IMR-90 (cell line): ENCODE data around the gene ADRA2A. TPM values are rescaled to one million over a fixed set of nuclear protein-coding genes. Genes with fewer than 3 reads are reported as not detected.

Experiments
- ATAC-seq: fragments of 200-7000 bp; cut with Tn5 transposase; 2 replicates; pipeline ENCODE4 v1.9.1; 2020; ENCODE audit warnings: low read depth, mild to moderate bottlenecking, moderate library complexity
- BruUV-seq: library from RNA; stranded (reverse); fragments of 400-500 nt; replicated peaks from 2 replicates; lab custom pipeline; 2021; lab: Mats Ljungman, UMichigan
- CTCF ChIA-PET: fragments of 300-600 bp; formaldehyde crosslinking; extraction: SDS; loops from one replicate; lab custom pipeline; 2021; ENCODE audit warnings: antibody characterized with exemption; lab: Yijun Ruan, JAX
- POLR2A ChIA-PET: fragments of 300-600 bp; sonication (Branson Sonifier 250); formaldehyde crosslinking; loops from one replicate; lab custom pipeline; 2022; ENCODE audit warnings: antibody characterized with exemption; ENCODE audit not compliant: unreplicated experiment; lab: Charles Lee
- DNase-seq: peaks from one replicate; pipeline ENCODE4 v3.0.0; 2013
- H2AFZ ChIP-seq: replicated peaks from 2 replicates; pipeline ENCODE3; 2013; ENCODE audit warnings: low read length, mild to moderate bottlenecking; ENCODE audit not compliant: poor library complexity
- H2AK5ac ChIP-seq: 2 replicates; pipeline ENCODE4 v1.6.1; 2013; ENCODE audit warnings: low read depth, low read length, inconsistent platforms
- H2AK9ac ChIP-seq: replicated peaks from 2 replicates; pipeline ENCODE3; 2013; ENCODE audit warnings: mild to moderate bottlenecking, low read depth, low read length, moderate library complexity; ENCODE audit not compliant: poor library complexity
- H2BK120ac ChIP-seq: 2 replicates; pipeline ENCODE4 v1.6.1; 2013; ENCODE audit warnings: low read depth, low read length, inconsistent platforms
- H2BK15ac ChIP-seq: 3 replicates; pipeline ENCODE4 v1.6.1; 2013; ENCODE audit warnings: low read depth, low read length, inconsistent platforms
- H2BK20ac ChIP-seq: 2 replicates; pipeline ENCODE4 v1.6.1; 2013; ENCODE audit warnings: low read depth, mild to moderate bottlenecking, inconsistent platforms, low read length, moderate library complexity
- H2BK5ac ChIP-seq: 2 replicates; pipeline ENCODE4 v1.6.1; 2013; ENCODE audit warnings: mild to moderate bottlenecking, low read depth, low read length, inconsistent platforms; ENCODE audit not compliant: poor library complexity, severe bottlenecking
- H3K14ac ChIP-seq: replicated peaks from 2 replicates; pipeline ENCODE4 v1.6.1; 2013; ENCODE audit warnings: low read depth, low read length, inconsistent platforms
- H3K18ac ChIP-seq: 2 replicates; pipeline ENCODE4 v1.6.1; 2013; ENCODE audit warnings: low read depth, low read length, control low read depth
- H3K23ac ChIP-seq: 2 replicates; pipeline ENCODE4 v1.6.1; 2013; ENCODE audit warnings: low read depth, low read length, inconsistent platforms
- H3K27ac ChIP-seq: 2 replicates; pipeline ENCODE4 v1.5.1; 2013; ENCODE audit warnings: mild to moderate bottlenecking, control low read depth, low read length; ENCODE audit not compliant: insufficient read depth
- H3K27me3 ChIP-seq: 2 replicates; pipeline ENCODE4 v1.6.1; 2013; ENCODE audit warnings: low read length; ENCODE audit not compliant: control insufficient read depth, insufficient read depth
- H3K36me3 ChIP-seq: 2 replicates; pipeline ENCODE4 v1.6.1; 2013; ENCODE audit warnings: low read length, mixed read lengths; ENCODE audit not compliant: control insufficient read depth, insufficient read depth
- H3K4ac ChIP-seq: 2 replicates; pipeline ENCODE4 v1.6.1; 2013; ENCODE audit warnings: low read depth, low read length, inconsistent platforms
- H3K4me1 ChIP-seq: 2 replicates; pipeline ENCODE4 v1.6.1; 2013; ENCODE audit warnings: low read length, mixed read lengths; ENCODE audit not compliant: control insufficient read depth, insufficient read depth
- H3K4me2 ChIP-seq: 2 replicates; pipeline ENCODE4 v1.6.1; 2013; ENCODE audit warnings: low read depth, mild to moderate bottlenecking, control low read depth, low read length, moderate library complexity
- H3K4me3 ChIP-seq: 2 replicates; pipeline ENCODE4 v1.5.1; 2013; ENCODE audit warnings: low read depth, mild to moderate bottlenecking, control low read depth, low read length, moderate library complexity; ENCODE audit not compliant: insufficient read depth
- H3K56ac ChIP-seq: 2 replicates; pipeline ENCODE4 v1.6.1; 2013; ENCODE audit warnings: low read length, inconsistent platforms; ENCODE audit not compliant: insufficient read depth; ENCODE audit errors: extremely low read depth
- H3K79me1 ChIP-seq, 2 experiments: 2 replicates each; pipeline ENCODE4 v1.6.1; 2013; ENCODE audit warnings: low read length in 2 of 2, inconsistent platforms in 1 of 2, low read depth in 1 of 2
- H3K9ac ChIP-seq: 2 replicates; pipeline ENCODE4 v1.6.1; 2013; ENCODE audit warnings: low read depth, low read length, control low read depth
- H3K9me1 ChIP-seq: 2 replicates; pipeline ENCODE4 v1.6.1; 2013; ENCODE audit warnings: low read length, inconsistent platforms; ENCODE audit not compliant: insufficient read depth
- H3K9me3 ChIP-seq: 2 replicates; pipeline ENCODE4 v1.6.1; 2013; ENCODE audit warnings: low read length; ENCODE audit not compliant: control insufficient read depth, insufficient read depth
- H4K20me1 ChIP-seq: 2 replicates; pipeline ENCODE4 v1.6.1; 2013; ENCODE audit warnings: low read length, inconsistent platforms; ENCODE audit not compliant: insufficient read depth
- H4K5ac ChIP-seq: 2 replicates; pipeline ENCODE4 v1.6.1; 2013; ENCODE audit warnings: mild to moderate bottlenecking, low read depth, low read length, control low read depth
- H4K8ac ChIP-seq, 2 experiments: 2 replicates each; pipeline ENCODE4 v1.6.1; 2013; ENCODE audit warnings: low read depth in 2 of 2, low read length in 2 of 2, control low read depth in 1 of 2, inconsistent platforms in 1 of 2
- H4K91ac ChIP-seq: 2 replicates; pipeline ENCODE4 v1.6.1; 2013; ENCODE audit warnings: low read depth, low read length, inconsistent platforms; ENCODE audit not compliant: insufficient read depth
- CEBPB ChIP-seq: IDR thresholded peaks from 2 replicates; pipeline ENCODE4 v1.6.1; 2012; ENCODE audit warnings: low read depth, low read length, improper control_type of control experiment
- CHD1 ChIP-seq: IDR thresholded peaks from 2 replicates; pipeline ENCODE4 v1.6.1; 2012; ENCODE audit warnings: low read depth, low read length, improper control_type of control experiment
- MAFK ChIP-seq: IDR thresholded peaks from 2 replicates; pipeline ENCODE4 v1.6.1; 2012; ENCODE audit warnings: low read depth, low read length, improper control_type of control experiment
- NFE2L2 ChIP-seq: fragments of 150-350 bp; IDR thresholded peaks from 2 replicates; pipeline ENCODE4 v1.6.1; 2016; ENCODE audit warnings: low read depth, mild to moderate bottlenecking, low read length
- POLR2A ChIP-seq: IDR thresholded peaks from 2 replicates; pipeline ENCODE4 v1.6.1; 2012; ENCODE audit warnings: mild to moderate bottlenecking, low read depth, low read length
- RAD21 ChIP-seq: IDR thresholded peaks from 2 replicates; pipeline ENCODE4 v1.6.1; 2012; ENCODE audit warnings: low read length, improper control_type of control experiment
- RCOR1 ChIP-seq: IDR thresholded peaks from 2 replicates; pipeline ENCODE4 v1.6.1; 2012; ENCODE audit warnings: mild to moderate bottlenecking, low read length, improper control_type of control experiment; ENCODE audit not compliant: insufficient replicate concordance
- RFX5 ChIP-seq: IDR thresholded peaks from 2 replicates; pipeline ENCODE4 v1.8.0; 2012; ENCODE audit warnings: low read depth, mild to moderate bottlenecking, low read length, moderate library complexity
- WGBS, 2 experiments: methylation state at CpG; one replicate each; pipeline versions ENCODE4 v1.1.5 to v1.1.7; 2013; ENCODE audit warnings: missing lambda C conversion rate in 2 of 2; ENCODE audit not compliant: insufficient read length in 1 of 2; ENCODE audit errors: extremely low coverage in 2 of 2; 5-methylcytosine and 5-hydroxymethylcytosine counted together
- dilution Hi-C: fragments of 300-500 bp; cut with HindIII; formaldehyde crosslinking; loops from one replicate; pipeline ENCODE4 v1.14.3; 2018; ENCODE audit warnings: low sequenced_read_pairs; ENCODE audit not compliant: unreplicated experiment
- in situ Hi-C: fragments of 300-500 bp; cut with MboI; formaldehyde crosslinking; loops from 3 replicates; pipeline ENCODE4 v1.14.3; 2019; ENCODE audit warnings: low sequenced_read_pairs, inconsistent platforms, mixed read lengths
- intact Hi-C: fragments of 100-400 bp; cut with micrococcal nuclease; formaldehyde crosslinking; loops from 2 replicates; pipeline ENCODE4 v1.10.0; 2022
- polyA plus RNA-seq, 3 experiments: library from polyadenylated mRNA; depleted of rRNA; stranded (reverse); fragments of >200 nt; gene quantifications; 2 replicates each; pipeline ENCODE4 v1.2.3, GENCODE V29; 2012; ENCODE audit warnings: low replicate concordance in 1 of 3
- total RNA-seq: library from RNA; depleted of rRNA; stranded (reverse); fragments of >200 nt; gene quantifications from 2 replicates; pipeline ENCODE4 v1.2.3, GENCODE V29; 2012
- TF ChIP-seq, protein P1 (sequence below): conservative IDR thresholded peaks from 2 replicates; pipeline ENCODE4 v1.5.1; 2012; ENCODE audit warnings: mild to moderate bottlenecking, low read depth, low read length, improper control_type of control experiment
- TF ChIP-seq, protein P2 (sequence below): fragments of 150-350 bp; IDR thresholded peaks from 2 replicates; pipeline ENCODE4 v1.6.1; 2017; ENCODE audit warnings: mild to moderate bottlenecking, antibody characterized with exemption, low read length, low read depth

Gene ADRA2A
- total and polyA plus RNA-seq, 2 of the 4 experiments (the other 2 are of a cell fraction): not detected

DNA sequence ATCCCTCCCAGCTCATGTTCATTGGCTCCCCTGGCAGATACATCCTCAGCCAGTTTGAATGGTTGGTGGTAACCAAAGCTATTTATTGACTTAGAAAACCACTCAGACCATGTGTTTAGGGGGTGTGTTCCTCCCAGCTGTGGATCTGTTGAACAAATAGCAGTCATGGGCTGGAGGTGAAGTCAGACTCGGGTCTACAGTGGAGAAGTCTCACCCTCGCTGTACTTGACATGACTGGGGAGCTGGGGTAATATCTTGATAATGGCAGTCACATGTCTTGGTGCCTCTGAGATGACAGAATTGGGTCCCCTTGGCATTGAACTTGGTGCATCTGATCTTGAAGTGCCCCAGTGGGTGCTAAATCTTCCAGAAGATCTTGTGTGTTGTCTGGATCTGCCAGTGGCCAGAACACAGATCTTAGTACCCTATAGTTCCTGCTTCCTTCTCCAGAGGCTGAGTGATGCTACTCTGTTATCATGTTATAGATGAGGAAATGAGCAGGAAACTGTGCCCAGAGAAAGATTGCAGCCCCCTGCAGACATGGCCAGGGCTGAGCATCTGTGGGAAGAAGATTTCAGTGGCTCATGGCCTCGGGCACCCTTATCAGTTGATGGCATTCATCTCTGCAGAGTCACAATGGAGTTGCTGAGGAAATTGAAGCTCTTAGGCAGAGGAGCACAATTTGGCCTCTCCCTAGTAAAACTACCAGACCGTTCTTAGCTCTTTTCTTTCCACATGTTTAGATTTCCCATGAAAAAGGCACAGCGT lies 50.4 kb downstream of the ADRA2A start:
- no TSS peak for BruUV-seq
- 17% methylated on average over 2 of the region's 5 CpGs; no CpG with 5 or more reads in 1 of the 2 experiments for whole genome bisulfite sequencing, 2 experiments
- Histone ChIP-seq H4K8ac (no peak overlapping the region), H2BK20ac (no peak overlapping the region), H3K14ac (no peak overlapping the region), H3K79me1 (no peaks in the 10 kb centered on the region), H3K9me1 (no peaks in the 10 kb centered on the region), H4K20me1 (no peaks in the 10 kb centered on the region), H2BK5ac (no peak overlapping the region), H2BK15ac (no peak overlapping the region), H4K91ac (no peak overlapping the region), H3K4me3 (no peak overlapping the region), H3K36me3 (no peaks in the 10 kb centered on the region), H3K27ac (no peak overlapping the region), H2AK5ac (no peak overlapping the region), H4K5ac (no peak overlapping the region), H2AK9ac (no peak overlapping the region), H3K4me1 (no peaks in the 10 kb centered on the region), H2AFZ (no peak overlapping the region), H3K4ac (no peak overlapping the region), H3K9ac (no peak overlapping the region), H3K18ac (no peak overlapping the region), H3K9me3 (no peaks in the 10 kb centered on the region), H3K23ac (no peak overlapping the region), H2BK120ac (no peak overlapping the region), H3K56ac (no peak overlapping the region), H3K4me2 (no peak overlapping the region), H3K27me3 (no peaks in the 10 kb centered on the region)
- intact Hi-C loops (no loop called here), in situ Hi-C loops (no loop called here), dilution Hi-C loops (no loop called here)
- TF ChIP-seq, protein P1, sequence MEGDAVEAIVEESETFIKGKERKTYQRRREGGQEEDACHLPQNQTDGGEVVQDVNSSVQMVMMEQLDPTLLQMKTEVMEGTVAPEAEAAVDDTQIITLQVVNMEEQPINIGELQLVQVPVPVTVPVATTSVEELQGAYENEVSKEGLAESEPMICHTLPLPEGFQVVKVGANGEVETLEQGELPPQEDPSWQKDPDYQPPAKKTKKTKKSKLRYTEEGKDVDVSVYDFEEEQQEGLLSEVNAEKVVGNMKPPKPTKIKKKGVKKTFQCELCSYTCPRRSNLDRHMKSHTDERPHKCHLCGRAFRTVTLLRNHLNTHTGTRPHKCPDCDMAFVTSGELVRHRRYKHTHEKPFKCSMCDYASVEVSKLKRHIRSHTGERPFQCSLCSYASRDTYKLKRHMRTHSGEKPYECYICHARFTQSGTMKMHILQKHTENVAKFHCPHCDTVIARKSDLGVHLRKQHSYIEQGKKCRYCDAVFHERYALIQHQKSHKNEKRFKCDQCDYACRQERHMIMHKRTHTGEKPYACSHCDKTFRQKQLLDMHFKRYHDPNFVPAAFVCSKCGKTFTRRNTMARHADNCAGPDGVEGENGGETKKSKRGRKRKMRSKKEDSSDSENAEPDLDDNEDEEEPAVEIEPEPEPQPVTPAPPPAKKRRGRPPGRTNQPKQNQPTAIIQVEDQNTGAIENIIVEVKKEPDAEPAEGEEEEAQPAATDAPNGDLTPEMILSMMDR: no peak
- TF ChIP-seq RFX5 (no peak), POLR2A (no peak), RCOR1 (no peak), MAFK (no peak), RAD21 (no peak), NFE2L2 (no peak), CEBPB (no peak), CHD1 (no peak)
- TF ChIP-seq, protein P2, sequence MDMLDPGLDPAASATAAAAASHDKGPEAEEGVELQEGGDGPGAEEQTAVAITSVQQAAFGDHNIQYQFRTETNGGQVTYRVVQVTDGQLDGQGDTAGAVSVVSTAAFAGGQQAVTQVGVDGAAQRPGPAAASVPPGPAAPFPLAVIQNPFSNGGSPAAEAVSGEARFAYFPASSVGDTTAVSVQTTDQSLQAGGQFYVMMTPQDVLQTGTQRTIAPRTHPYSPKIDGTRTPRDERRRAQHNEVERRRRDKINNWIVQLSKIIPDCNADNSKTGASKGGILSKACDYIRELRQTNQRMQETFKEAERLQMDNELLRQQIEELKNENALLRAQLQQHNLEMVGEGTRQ: no peak
- ATAC-seq (no peak), DNase-seq (no peak)
- POLR2A ChIA-PET: interaction anchor here (0.6 kb wide), 1 partner anchor 9 kb away, joined by 3 read pairs; no protein-coding TSS in a partner anchor
- CTCF ChIA-PET: no interaction called here
